NT2/D1 (cell line): ENCODE data around the gene MNAT1.

Source experiments
- SUZ12 ChIP-seq: IDR thresholded peaks from 2 replicates; pipeline ENCODE4 v1.6.1; 2011; ENCODE audit not compliant: insufficient read length, insufficient read depth; ENCODE audit errors: extremely low read depth
- ZNF274 ChIP-seq: IDR thresholded peaks from 2 replicates; pipeline ENCODE4 v1.6.1; 2011; ENCODE audit warnings: mild to moderate bottlenecking, low read depth, low read length

- TF ChIP-seq ZNF274: no peak
- TF ChIP-seq SUZ12: no peak
Measured at GRCh38 chr14:60986500-60986899, 251.9 kb downstream of the MNAT1 start.
